ENCODE measurements around the gene OR1J1.

Gene OR1J1

GRCh38 chr9:122444041-122444733 lies 33.5 kb downstream of the OR1J1 start:
- DNase-seq: no peak

- no peak for DNase-seq
Measured at GRCh38 chr9:122442568-122442967, 35.2 kb downstream of the OR1J1 start.

All from NCI-H146 (cell line).